ENCODE data around the gene ARAP2. TPM values are rescaled to one million over a fixed set of nuclear protein-coding genes. Genes with fewer than 3 reads are reported as not detected.

The ARAP2 gene
- polyA plus RNA-seq, 1 experiment, result not detected

- H3K36me3 ChIP-seq (ENCODE audit: control insufficient read depth, insufficient read depth, low read length), result no peaks in the 10 kb centered on the region
- CTCF ChIA-PET, result no interaction called here
- TF ChIP-seq CTCF (IDR thresholded peaks at IDR 0.05; ENCODE audit: insufficient read depth, low read depth, low read length), result no peak
- H3K4me3 ChIP-seq (ENCODE audit: low read depth, low read length), result peak overlapping the region; percentile 18
- POLR2A ChIA-PET, result no interaction called here
- H3K27me3 ChIP-seq (ENCODE audit: control insufficient read depth, insufficient read depth, low read length), result no peaks in the 10 kb centered on the region
- no peak for DNase-seq (ENCODE audit: low read depth)
Observed at GRCh38 chr4:36243355-36244256, 708 bp downstream of the ARAP2 start.

GRCh38 chr4:36242629-36243354, 1.5 kb downstream of the ARAP2 start:
- Histone ChIP-seq H3K4me3 (ENCODE audit: low read depth, low read length) (no peak overlapping the region), H3K36me3 (ENCODE audit: control insufficient read depth, insufficient read depth, low read length) (no peaks in the 10 kb centered on the region), H3K27me3 (ENCODE audit: control insufficient read depth, insufficient read depth, low read length) (no peaks in the 10 kb centered on the region)
- no peak for DNase-seq (ENCODE audit: low read depth)
- ChIA-PET CTCF (no interaction called here), POLR2A (no interaction called here)
- no peak for TF ChIP-seq CTCF (IDR thresholded peaks at IDR 0.05; ENCODE audit: insufficient read depth, low read depth, low read length)

- DNase-seq (ENCODE audit: low read depth), result no peak
- POLR2A ChIA-PET, result no interaction called here
Observed at GRCh38 chr4:36241771-36242170, 2.5 kb downstream of the ARAP2 start.

GRCh38 chr4:36237366-36238313, 6.7 kb downstream of the ARAP2 start:
- Histone ChIP-seq H3K27me3 (ENCODE audit: control insufficient read depth, insufficient read depth, low read length) (no peaks in the 10 kb centered on the region), H3K36me3 (ENCODE audit: control insufficient read depth, insufficient read depth, low read length) (no peaks in the 10 kb centered on the region), H3K4me3 (ENCODE audit: low read depth, low read length) (no peak overlapping the region)
- CTCF ChIA-PET, result no interaction called here
- TF ChIP-seq CTCF (IDR thresholded peaks at IDR 0.05; ENCODE audit: insufficient read depth, low read depth, low read length), result no peak
- POLR2A ChIA-PET, result no interaction called here
- no peak for DNase-seq (ENCODE audit: low read depth)

More at GRCh38 chr4:36241771-36242170, 2.5 kb downstream of the ARAP2 start:
- Histone ChIP-seq H3K4me3 (ENCODE audit: low read depth, low read length) (no peak overlapping the region), H3K36me3 (ENCODE audit: control insufficient read depth, insufficient read depth, low read length) (no peaks in the 10 kb centered on the region), H3K27me3 (ENCODE audit: control insufficient read depth, insufficient read depth, low read length) (no peaks in the 10 kb centered on the region)
- no peak for TF ChIP-seq CTCF (IDR thresholded peaks at IDR 0.05; ENCODE audit: insufficient read depth, low read depth, low read length)
- CTCF ChIA-PET, result no interaction called here

Measured in BJ (cell line).